ENCODE results near the gene DAB2.

DAB2 gene

GRCh38 chr5:39424736-39425637, at the start of gene DAB2:
Gene DAB2, minus strand, starts transcription at chr5:39424980. Its CDS starts 30,660 bp downstream, at chr5:39394320.
- peak within 1 kb of the TSS; percentile 86 for H3K4me3 ChIP-seq (ENCODE audit: low read length)
- TF ChIP-seq CTCF (conservative IDR thresholded peaks at IDR 0.05; ENCODE audit: low read length): peak; percentile 65
- peak; percentile 99 for DNase-seq (ENCODE audit: low read depth)

GRCh38 chr5:39473156-39473775, 48.5 kb upstream of the DAB2 start:
- TF ChIP-seq CTCF (conservative IDR thresholded peaks at IDR 0.05; ENCODE audit: low read length): no peak
- H3K4me3 ChIP-seq (ENCODE audit: low read length): no peak overlapping the region
- peak; percentile 74 for DNase-seq (ENCODE audit: low read depth)

- no peak for DNase-seq (ENCODE audit: low read depth)
- no peak for TF ChIP-seq CTCF (conservative IDR thresholded peaks at IDR 0.05; ENCODE audit: low read length)
- no peak overlapping the region for H3K4me3 ChIP-seq (ENCODE audit: low read length)
Observed at GRCh38 chr5:39471836-39472508, 47.2 kb upstream of the DAB2 start.

GRCh38 chr5:39470811-39471210, 46.0 kb upstream of the DAB2 start:
- H3K4me3 ChIP-seq (ENCODE audit: low read length): no peak overlapping the region
- no peak for DNase-seq (ENCODE audit: low read depth)
- TF ChIP-seq CTCF (conservative IDR thresholded peaks at IDR 0.05; ENCODE audit: low read length): no peak

GRCh38 chr5:39469777-39470415, 45.1 kb upstream of the DAB2 start:
- no peak for TF ChIP-seq CTCF (conservative IDR thresholded peaks at IDR 0.05; ENCODE audit: low read length)

GRCh38 chr5:39469176-39469575, 44.4 kb upstream of the DAB2 start:
- TF ChIP-seq CTCF (conservative IDR thresholded peaks at IDR 0.05; ENCODE audit: low read length): no peak
- H3K4me3 ChIP-seq (ENCODE audit: low read length): no peak overlapping the region

More at GRCh38 chr5:39469777-39470415, 45.1 kb upstream of the DAB2 start:
- no peak overlapping the region for H3K4me3 ChIP-seq (ENCODE audit: low read length)
- DNase-seq (ENCODE audit: low read depth): no peak

More at GRCh38 chr5:39469176-39469575, 44.4 kb upstream of the DAB2 start:
- no peak for DNase-seq (ENCODE audit: low read depth)
